NCI-H446 treated with DMSO at 0.1 percent for 48 hours (cell line): ENCODE measurements around the gene IQCH.
"Not testable (repeated sequence)": the region's sequence is repeated elsewhere in the genome, so short reads cannot be mapped to it uniquely, and the experiment has no call there.

ENCODE experiments used
- DNase-seq: peaks from one replicate; lab custom pipeline; 2025; lab: John Stamatoyannopoulos, UW

Gene IQCH

DNA sequence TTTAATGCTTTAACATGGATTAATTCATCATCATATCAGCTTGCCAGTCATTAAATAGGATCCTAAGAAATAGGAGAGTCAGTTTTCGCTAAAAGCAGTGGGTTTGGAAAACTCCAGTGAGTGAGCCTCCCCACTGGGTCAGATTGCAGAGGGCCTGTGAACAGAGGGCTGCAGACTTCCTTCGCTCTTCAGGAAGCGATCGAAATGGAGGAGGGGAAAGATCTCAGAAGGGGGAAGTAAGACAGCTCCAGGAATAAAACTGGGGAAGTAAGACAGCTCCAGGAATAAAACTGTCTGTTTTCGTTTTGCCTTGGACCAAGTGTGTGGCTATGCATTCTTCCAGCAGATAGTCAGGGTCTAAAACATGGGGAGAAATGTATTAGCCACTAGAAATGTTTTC, 141.5 kb downstream of the IQCH start:
- no peak for DNase-seq

DNA sequence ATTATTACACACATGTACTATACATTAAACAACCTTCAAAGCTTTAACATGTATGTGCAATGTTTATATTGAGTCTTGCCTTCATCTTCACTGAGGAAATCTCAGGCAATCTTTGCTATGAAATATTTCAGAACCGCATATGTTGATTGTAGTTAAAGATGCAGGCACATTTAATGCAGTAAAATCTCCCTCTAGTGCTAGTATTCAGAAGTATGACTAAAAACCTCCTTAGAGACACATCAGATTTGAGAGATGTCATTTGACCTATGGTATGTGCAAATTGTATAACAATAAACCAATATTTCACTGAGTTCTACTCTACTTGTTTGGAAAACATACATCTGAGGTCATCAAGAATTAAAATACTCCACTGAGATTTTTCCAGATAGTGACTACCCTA, 142.6 kb downstream of the IQCH start:
- no peak for DNase-seq

DNA sequence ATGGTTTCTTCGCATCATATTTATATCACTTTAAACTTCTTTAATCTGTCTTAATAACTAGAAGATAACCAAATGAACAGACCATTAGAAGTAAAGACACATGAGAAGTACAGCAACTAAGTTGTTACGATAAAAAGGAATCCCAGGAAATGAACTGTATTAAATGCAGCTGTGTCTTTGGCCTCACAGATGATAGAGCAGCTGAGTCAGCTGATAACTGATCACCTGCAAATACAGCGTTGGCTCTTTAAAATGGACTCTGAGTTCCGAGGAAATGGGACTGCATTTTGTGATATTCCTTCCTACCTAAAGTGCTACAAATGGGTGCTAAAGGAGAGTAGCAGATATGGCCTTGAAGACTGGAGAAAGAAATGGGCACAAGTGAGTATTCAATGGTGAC, 145.3 kb downstream of the IQCH start:
- DNase-seq, result no peak

DNA sequence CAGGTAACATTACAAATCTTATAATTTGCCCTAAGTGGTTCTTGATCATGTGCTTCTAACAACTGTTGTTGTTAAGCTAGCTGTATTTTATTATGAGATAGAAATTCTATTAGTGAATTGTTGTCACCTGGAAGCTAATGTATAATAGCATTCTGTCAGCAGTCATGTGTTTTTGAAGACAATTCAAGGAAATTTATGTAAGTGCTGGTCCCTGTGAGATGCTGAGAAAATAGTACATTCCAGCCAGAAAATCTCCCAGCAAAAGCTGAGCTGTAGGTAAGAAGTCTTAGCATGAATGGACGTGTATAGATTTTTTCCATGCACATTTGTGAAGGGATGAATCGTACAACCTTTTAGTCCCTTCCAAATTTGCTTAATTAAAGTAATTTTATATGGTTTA, 146.3 kb downstream of the IQCH start:
- DNase-seq, result no peak

DNA sequence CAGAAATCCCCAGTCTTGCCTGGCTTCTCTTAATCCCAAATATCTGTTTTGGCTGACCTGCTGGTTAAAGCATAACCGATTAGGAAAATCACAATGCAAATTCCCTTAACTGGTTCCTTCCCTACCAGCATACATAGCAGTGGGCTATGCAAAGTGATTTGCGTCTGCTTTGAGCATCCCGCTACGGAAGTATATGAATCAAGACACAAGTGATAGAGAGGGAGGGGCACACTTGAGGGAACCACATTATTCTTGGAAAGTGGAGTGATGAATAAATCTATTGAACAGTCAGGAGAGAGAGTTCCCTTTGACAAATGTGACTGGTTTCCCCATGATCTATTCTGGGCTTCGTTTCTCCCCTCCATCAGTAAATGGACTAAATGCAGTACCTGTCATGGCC, 146.8 kb downstream of the IQCH start:
- no peak for DNase-seq

DNA sequence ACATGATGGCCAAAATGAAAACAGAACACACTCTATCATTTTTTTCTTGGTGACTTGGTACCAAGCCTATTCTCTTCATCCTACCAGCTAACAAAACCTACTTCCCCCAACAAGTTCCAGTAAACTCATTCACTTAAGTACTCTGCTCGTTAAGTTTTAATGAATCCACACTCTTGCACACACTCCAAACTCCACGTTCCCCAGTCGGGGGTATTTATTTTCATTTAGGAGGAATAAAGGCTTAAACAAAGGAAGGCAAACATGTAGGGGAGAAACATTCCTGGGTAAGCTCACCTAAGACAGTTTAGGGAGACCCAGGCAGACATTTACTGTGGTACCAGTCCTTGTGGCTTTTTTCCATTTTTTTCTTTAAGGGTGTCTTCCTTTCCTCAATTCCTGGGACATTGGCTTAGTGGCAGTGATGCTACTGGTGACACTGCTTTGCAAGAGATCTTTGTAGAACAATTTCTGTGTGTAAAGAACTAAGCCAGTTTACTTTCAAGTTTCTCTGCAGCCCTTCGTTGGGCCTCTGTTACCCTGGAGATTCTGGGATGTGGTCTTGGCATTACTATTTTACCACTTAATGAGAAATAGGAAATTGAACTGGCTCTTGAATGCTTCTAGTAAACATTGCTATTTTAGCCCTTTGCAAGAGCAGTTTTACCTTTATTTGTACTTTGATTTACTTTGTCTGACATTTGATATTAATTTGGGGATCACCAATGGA, 149.0 kb downstream of the IQCH start:
- DNase-seq, result no peak

DNA sequence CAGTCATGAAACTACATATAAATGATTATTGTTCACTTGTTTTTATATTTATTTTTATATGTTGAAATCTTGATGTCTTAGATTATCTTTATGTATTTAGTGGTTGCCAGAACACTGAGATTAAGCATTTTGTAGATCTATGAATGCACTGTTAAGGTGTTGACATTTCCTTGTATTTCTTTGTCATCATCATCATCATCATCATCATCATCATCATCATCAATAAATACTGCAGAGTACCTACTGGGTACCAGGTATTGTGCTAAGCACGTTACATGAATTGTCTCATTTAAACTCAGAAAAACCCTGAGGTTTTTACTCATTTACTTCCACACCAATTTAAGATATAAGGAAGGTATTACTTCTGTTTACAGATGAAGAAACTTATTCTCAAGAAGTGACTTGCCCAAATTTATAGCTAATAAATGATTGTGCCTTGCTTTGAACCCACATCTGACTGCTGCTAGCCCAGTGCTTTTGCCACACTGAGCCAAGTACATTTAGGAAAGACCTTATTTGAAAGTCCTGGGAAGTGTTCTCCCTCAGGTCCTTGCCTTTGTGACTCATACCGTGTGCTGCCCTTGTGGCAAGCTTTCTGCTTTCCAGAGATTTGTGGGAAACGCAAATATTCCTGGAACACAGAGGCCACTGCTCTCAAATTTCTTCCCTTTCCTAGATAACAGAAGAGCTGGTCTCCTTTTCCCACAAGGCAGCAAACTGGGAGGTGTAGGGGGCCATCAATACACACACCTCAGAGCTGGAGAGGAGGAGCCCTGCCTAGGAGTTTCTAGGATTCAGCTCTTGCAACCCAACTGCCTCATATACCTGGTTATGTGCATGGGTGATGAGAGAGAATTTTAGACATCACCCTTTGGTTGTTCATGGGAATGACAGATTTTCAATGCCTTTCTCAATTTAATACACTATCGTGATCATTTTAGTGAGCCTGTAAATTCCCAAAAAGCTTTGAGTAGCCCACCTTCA, 150.9 kb downstream of the IQCH start:
- no peak for DNase-seq

DNA sequence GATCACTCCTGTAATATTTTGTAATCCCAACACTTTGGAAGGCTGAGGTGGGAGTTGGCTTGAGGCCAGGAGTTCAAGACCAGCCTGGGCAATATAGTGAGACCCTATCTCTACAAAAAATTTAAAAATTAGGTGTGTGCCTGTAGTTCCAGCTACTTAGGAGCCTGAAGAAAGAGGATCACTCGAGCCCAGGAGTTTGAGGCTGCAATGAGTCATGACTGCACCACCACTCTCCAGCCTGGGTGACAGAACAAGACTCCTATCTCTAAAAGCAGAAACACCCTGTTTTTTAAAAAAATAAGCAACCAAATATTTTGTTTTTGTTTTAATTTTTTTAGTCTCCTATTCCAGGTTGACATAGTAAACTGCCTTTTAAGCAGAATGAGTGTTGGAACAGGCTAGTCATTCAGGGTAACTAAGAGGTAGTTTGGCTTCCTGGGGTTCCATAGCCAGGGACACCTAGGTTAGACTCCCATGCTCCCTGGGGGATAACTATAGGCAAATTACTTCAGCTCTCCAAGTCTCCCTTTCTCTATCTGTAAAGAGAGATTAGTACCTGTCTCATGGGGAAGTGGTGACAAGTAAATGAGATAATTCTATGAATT, 151.8 kb downstream of the IQCH start:
- no peak for DNase-seq

DNA sequence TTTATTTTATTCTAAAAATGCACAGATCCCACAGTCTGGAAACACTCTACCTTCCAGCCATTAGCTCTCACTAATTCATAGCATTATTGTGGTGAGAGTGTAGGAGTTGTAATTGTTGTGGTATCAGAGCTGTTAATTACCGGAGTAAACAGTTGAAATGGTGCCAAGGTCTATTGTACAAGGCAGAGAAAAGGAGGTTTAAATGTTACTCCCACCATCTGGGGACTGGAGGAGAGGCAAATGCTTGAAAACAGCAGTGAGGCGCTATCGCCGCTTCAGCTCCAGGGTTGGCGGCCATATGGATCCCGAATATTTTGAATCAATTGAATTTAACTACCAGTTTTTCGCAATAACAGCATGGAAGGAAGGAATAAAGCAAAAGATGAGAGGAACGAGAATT, 153.2 kb downstream of the IQCH start:
- no peak for DNase-seq

DNA sequence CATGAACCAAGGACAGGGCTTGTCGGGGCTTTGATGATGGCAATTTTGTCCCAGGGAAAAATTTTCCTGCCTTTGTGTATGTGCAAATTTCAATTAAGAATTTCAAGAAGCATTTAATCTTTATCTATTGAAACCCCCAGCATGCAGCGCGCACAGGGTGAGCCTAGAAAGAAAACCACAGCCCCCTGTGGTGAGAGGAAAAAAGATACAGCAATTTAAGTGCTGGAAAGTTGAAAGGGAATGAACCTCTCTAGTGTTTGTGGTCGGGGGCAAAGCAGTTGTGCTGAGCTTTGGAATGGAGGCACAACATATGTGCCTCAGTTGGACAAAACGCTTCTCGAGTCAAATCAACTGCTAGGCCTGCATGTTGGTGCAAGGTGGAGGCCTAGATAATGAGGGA, 154.6 kb downstream of the IQCH start:
- DNase-seq, result no peak

DNA sequence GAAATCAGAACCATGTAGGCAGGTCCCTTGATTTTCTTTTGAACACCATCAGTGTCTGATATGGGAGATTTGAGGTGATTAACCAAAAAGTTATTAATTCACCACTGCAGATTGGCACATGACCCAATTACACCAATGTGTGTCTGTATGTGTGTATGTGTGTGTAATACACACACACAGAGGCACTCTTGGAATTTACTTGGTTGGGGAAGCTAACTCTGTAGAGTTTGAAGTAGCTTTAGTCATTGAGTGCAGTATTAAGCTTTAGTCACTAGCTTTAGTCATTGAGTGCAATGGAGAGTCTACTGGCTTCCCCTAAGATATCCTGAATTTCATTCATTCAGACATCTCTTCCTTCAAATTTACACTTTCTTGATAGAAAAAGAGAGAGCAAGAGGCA, 156.9 kb downstream of the IQCH start:
- DNase-seq, result no peak

DNA sequence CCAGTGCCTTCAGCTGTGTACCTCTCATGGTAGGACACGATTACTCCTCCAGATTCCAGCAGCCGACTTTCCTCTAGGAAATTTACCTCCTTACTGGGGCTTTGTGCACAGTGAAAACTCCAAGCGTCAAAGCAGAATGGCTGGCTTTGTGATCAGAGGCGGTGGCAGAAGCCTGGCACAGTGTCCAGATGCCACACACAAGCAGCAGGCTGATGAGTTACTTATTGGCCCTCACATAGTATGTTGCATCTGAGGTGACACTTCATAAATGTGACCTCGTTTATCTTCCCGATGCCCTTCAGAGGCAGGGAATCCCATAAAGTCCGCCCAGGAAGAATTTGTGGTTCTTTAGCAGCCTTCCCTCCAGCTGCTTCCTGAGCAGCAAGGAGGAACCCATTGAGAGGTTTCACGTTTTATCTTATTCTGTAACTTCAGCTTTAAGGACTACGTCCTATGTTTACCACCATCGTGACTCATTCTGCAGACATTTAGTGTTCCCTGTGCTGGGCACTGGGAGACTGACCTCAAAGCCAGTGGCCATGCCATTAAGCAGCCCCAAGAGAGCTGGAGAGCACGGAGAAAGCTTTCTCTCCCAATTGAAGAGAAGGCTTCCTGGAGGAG, 159.3 kb downstream of the IQCH start:
- DNase-seq, result no peak

DNA sequence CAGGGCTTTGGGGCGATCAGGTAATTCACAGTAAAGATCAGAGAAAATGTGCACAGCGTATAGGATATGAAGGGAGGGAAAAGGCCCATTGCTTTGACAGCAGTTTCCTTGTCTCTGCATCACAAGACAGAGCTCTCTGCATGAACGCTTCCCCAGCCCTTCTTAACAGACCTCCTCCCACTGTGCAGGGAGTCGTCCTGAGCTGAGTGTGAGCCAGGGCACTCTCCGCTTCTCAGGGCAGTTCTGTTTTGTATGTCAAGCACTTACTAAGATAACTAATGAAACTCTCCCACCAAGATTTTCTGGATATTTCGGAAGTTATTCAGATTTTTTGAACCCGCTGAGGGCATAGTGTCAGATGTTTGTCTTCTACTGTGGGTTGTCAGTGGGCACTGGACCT, 160.6 kb downstream of the IQCH start:
- no peak for DNase-seq

DNA sequence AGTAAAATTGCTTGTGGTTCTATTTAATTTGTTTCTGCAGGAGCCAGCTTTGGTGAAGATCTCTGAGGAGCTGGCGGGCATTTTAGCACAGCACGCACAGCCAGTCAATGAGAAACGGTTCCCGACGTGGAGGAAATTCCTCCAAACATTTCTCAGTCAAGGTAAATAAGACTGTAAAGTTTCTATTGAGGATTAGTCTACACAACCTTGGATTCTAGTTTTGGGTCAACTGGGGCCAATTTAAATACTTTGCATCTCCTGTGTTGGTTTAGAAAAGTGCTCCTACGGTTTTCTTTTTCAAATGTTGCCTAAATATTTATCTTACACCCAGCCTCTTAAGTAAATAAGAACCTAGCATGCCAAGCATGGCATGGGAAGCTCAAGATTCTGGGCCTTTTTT, 162.3 kb downstream of the IQCH start:
- DNase-seq, result no peak

DNA sequence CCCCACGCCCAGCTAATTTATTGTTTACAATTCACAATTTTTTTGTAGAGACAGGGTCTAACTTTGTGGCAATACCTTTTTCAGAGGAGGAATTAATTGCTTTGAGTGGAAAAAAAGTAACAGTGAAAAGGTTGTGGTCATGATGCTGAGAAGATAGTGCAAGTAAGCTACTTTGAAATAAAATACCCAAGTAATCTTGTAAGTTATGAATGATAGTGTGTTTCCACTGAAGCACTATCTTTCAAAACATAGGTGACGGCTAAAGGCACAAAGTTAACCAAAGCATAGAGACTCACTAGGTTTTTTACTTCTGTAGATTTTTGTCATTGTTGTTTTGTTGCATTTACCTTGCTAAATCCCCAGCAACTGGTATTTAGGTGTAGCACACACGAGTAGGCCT, 165.1 kb downstream of the IQCH start:
- DNase-seq, result no peak

DNA sequence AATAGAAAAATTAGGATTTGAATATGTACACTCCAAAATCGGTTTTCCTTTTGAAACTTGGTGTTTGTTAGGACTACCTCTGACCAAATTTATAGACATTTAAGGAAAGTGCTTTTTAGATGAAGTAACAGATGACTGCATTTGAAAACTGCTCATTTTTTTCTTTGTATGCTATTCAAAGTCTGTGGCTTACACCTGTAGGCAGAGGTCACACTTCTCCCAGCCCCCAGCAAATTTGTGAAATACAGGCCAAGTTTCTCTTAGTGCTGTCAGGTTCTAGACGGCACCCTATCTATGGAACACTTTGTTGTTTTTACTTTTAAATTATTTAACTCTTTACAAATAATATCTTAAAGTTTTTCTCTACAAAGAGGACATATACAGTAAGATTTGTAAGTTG, 165.6 kb downstream of the IQCH start:
- no peak for DNase-seq

DNA sequence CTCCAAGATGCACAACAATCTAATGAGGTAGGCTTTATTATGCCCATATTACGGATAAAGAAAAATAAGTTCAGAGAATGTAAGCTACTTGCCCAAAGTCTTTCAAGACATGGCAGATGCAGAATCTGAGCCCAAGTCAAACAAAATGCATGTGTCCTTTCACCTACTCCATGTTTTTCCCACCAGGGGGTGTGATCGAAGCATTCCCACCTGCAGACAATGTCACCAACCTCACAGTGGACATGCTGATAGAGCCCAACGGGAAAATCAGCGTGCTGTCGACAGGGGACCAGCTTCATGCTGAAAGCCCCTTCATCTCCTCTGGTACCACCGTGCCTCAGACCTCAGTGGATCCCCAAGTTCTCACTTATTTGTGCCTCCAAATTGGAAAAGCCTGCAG, 166.5 kb downstream of the IQCH start:
- DNase-seq, result no peak

DNA sequence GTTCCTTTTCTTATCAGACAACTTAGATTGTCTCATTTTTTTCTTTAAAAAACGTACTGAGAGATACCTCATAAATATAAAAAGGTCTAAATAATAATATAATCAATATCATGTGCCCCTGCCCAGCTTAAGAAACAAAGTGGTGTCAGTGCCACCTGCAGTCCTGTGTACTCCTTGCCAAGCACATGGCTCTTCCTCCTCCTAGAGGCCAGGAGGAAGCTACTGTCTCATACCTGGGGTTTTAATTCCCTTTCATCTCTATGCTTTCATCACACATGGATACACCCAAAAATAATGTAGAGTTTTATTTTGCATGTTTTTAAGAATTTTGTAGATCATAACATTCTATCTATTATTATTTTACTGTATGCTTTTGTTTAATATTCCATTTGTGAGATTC, 167.7 kb downstream of the IQCH start:
- DNase-seq, result no peak

DNA sequence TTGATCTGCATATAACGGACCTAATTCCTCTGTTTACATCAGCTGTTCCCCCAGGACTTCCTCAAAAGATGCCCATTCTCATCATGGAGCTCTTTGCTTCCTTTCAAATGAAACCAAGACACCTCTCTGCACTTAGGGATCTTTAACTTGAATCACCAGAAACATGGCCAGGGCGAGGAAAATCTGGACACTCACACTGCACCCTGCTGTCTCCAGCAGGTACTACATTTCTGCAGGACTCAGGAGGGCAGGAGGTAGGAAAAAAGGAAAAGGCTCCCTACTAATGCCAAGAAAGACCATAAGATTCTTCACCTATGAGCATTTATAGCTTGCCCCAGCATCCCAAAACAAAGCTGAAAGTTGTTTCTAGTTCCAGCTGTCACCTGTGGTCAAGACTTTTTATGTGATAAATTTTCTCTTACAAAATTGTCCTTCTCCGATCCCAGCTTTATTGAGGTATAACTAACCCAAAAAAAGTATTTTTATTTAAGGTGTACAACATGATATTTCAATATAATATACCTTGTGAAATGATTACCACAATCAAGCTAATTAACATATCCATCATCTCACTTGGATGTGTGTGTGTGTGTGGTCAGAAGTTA, 179.0 kb downstream of the IQCH start:
- DNase-seq, result no peak

DNA sequence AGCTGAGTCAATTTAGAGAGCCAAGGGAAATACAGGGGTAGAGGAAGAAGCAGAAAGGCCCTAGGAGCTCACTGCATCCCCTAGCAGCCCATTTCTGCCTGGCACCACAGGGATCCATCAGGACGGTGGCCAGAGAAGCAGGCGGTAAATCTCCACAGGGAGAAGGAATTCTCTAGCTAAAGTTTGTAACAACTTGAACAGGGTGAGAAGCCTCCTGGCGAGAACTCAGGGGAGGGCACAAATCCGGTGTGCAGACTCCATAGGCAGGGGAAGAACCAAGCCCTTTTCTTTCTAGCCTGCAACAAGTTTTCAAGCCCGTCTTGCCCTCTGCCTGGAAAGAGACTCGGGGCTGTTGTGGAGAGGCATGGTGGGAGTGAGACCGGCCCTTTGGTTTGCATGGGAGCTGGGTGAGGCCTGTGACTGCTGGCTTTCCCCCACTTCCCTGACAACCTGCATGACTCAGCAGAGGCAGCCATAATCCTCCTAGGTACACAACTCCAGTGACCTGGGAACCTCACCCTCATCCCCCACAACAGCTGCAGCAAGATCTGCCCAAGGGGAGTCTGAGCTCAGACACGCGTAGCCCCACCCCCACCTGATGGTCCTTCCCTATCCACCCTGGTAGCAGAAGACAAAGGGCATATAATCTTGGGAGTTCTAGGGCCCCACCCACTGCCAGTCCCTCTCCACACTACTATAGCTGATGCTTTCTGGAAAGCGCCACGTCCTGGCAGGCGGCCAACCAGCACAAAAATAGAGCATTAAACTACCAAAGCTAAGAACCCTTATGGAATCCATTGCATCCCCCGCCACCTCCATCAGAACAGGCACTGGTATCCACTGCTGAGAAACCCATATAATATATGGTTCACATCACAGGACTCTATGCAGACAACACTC, 182.0 kb downstream of the IQCH start:
- not testable (repeated sequence) for DNase-seq

DNA sequence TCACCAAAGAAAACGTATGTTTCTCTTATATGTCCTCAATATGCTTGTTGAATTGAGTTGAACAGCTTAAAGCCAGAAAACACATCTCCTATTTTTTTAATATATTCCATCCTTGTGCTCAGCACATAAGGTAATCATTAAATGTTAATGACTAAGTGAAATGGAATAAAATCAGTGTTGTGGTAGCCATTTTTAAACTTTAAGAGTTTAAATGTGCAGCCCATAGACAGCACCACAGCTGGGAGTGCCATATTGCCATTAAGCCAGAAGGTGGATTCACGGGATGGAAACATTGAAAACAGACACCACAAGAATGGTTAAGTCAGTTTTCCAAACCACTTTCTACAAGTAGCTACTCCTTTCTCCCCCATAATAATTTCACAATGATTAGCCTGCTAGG, 189.5 kb downstream of the IQCH start:
- no peak for DNase-seq
